A549 (cell line): Measurements from ENCODE around the gene PRIMA1. TPM values are rescaled to one million over a fixed set of nuclear protein-coding genes. Genes with fewer than 3 reads are reported as not detected.

Experiments used
- ATAC-seq, 2 experiments: fragments of 200-7000 bp in 1 of 2; fragments of >200 bp in 1 of 2; cut with Nextera tagmentation in 1 of 2; cut with Tn5 transposase in 1 of 2; 3 replicates each; pipeline versions ENCODE4 v1.8.0 to v1.9.1; 2018 to 2020; ENCODE audit warnings: mild to moderate bottlenecking in 1 of 2, moderate library complexity in 1 of 2
- CTCF ChIA-PET: fragments of 300-600 bp; sonication (Branson Sonifier 250); formaldehyde crosslinking; extraction: SDS; loops from one replicate; lab custom pipeline; 2021; ENCODE audit warnings: antibody characterized with exemption, inconsistent platforms; lab: Yijun Ruan, JAX
- POLR2A ChIA-PET: fragments of 350-600 bp; formaldehyde crosslinking; extraction: SDS; loops from one replicate; lab custom pipeline; 2021; ENCODE audit warnings: antibody characterized with exemption, inconsistent platforms; lab: Yijun Ruan, JAX
- DNase-seq, 2 experiments: peaks; one replicate each; pipeline versions ENCODE4 v3.0.0 to v3.0.0-alpha.2; 2011 to 2016; ENCODE audit warnings: low read depth in 1 of 2, low spot score in 1 of 2
- FAIRE-seq: peaks from 2 replicates; lab custom pipeline; 2011; peaks lifted over from hg19 to GRCh38; lab: Jason Lieb, UNC
- H3K27ac ChIP-seq, 2 experiments: fragments of >200 bp; sonication (Bioruptor Twin); formaldehyde crosslinking; 3 replicates each; pipeline ENCODE4 v1.5.1; 2016 to 2017
- H3K4me1 ChIP-seq: fragments of >200 bp; sonication (Bioruptor Twin); formaldehyde crosslinking; 3 replicates; pipeline ENCODE4 v1.6.1; 2016
- H3K4me2 ChIP-seq: fragments of >200 bp; sonication (Bioruptor Twin); formaldehyde crosslinking; 3 replicates; pipeline ENCODE4 v1.6.1; 2016
- H3K4me3 ChIP-seq: fragments of >200 bp; sonication (Bioruptor Twin); formaldehyde crosslinking; 3 replicates; pipeline ENCODE4 v1.5.1; 2016
- H3K9me3 ChIP-seq: fragments of >200 bp; sonication (Bioruptor Twin); formaldehyde crosslinking; 3 replicates; pipeline ENCODE4 v1.6.1; 2016
- BCL3 ChIP-seq: fragments of >200 bp; sonication (Bioruptor Twin); formaldehyde crosslinking; IDR thresholded peaks from 3 replicates; pipeline ENCODE4 v1.6.1; 2016
- CBX8 ChIP-seq: fragments of 200-600 bp; sonication (generic); IDR thresholded peaks from 2 replicates; pipeline ENCODE4 v1.6.1; 2016
- CHD2 ChIP-seq: fragments of 150-350 bp; IDR thresholded peaks from 2 replicates; pipeline ENCODE4 v1.6.1; 2014; ENCODE audit warnings: low read length; ENCODE audit not compliant: partially characterized antibody
- HDAC2 ChIP-seq: fragments of 200-600 bp; sonication (generic); IDR thresholded peaks from 2 replicates; pipeline ENCODE4 v1.6.1; 2016
- HEYL ChIP-seq: fragments of 250-450 bp; sonication (Bioruptor Pico); IDR thresholded peaks from 2 replicates; pipeline ENCODE4 v1.8.0; 2021; ENCODE audit warnings: mild to moderate bottlenecking, moderate library complexity
- HMGXB4 ChIP-seq: fragments of 250-450 bp; sonication (Bioruptor Pico); IDR thresholded peaks from 2 replicates; pipeline ENCODE4 v1.5.0; 2021; ENCODE audit warnings: mild to moderate bottlenecking, moderate library complexity, borderline replicate concordance
- JUN ChIP-seq, 2 experiments: fragments of >200 bp; sonication (Bioruptor Twin); formaldehyde crosslinking; IDR thresholded peaks; 2 replicates in 1 of 2; 3 replicates in 1 of 2; pipeline ENCODE4 v1.6.1; 2016 to 2017
- MAX ChIP-seq: IDR thresholded peaks from 2 replicates; pipeline ENCODE4 v1.6.1; 2012
- NPAS2 ChIP-seq: fragments of 250-450 bp; sonication (Bioruptor Pico); IDR thresholded peaks from 2 replicates; pipeline ENCODE4 v1.8.0; 2022; ENCODE audit warnings: mild to moderate bottlenecking, moderate library complexity, borderline replicate concordance
- PHF8 ChIP-seq: fragments of 200-600 bp; sonication (generic); IDR thresholded peaks from 2 replicates; pipeline ENCODE4 v1.6.1; 2016; ENCODE audit warnings: low read depth, mild to moderate bottlenecking, antibody characterized with exemption, moderate library complexity, borderline replicate concordance
- RARB ChIP-seq: fragments of 250-450 bp; sonication (Bioruptor Pico); IDR thresholded peaks from 2 replicates; pipeline ENCODE4 v1.8.0; 2021; ENCODE audit warnings: mild to moderate bottlenecking, moderate library complexity
- WGBS: methylation state at CpG from one replicate; pipeline ENCODE4 v1.1.6; 2017; ENCODE audit errors: missing lambda C conversion rate; 5-methylcytosine and 5-hydroxymethylcytosine counted together
- polyA plus RNA-seq, 4 experiments: library from polyadenylated mRNA; depleted of rRNA in 3 of 4; stranded (reverse); fragments of >200 nt; fragmentation: RNase III in 1 of 4; extraction: RNeasy Plus Mini Kit Qiagen cat#74134 plus additional on column Dnase treatment in 1 of 4; gene quantifications; 2 replicates in 3 of 4; 3 replicates in 1 of 4; pipeline ENCODE4 v1.2.3, GENCODE V29; 2011 to 2017
- TF ChIP-seq, protein P1 (sequence below): IDR thresholded peaks from 2 replicates; pipeline ENCODE4 v1.6.1; 2012
- TF ChIP-seq, protein P2 (sequence below): fragments of 450-650 bp; IDR thresholded peaks from 2 replicates; pipeline ENCODE4 v1.6.1; 2014; ENCODE audit warnings: antibody characterized with exemption

The PRIMA1 gene
- polyA plus RNA-seq, 2 of the 4 experiments (the other 2 are of a cell fraction), result 0.14 to 0.17 TPM

DNA sequence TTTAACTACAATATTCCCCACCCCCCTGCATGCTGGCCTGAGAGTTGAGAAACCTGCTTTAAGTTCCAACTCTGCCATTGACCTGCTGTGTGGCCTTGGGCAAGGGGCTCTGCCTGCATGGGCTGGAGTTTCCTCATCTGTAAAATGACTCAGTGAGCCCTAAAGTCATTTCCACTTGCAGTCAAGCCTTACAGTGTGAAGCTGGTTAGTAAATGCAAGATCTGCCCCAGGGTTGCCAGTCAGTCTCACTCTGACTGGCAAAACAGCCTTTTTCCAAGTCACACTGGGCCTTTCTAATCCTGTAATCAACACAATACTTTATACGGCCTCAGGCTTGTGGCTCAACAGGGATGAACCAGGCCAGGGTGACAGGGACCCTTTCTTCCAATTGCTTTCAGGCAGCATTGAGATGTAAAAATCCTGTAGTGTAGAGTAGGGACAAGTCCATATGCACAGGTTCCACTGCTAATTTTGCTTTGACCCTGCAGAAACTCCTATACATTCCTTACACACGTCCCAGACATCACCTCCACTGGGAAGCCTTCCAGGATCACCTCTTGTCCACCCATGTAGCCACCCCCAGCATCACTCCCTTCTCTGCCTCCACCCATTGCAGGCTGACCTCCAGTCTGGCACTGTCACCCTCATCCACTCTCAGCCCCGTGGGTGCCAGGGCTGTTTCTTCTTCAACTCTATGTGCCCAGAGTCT is 42.6 kb upstream of the PRIMA1 start:
- H3K4me1 ChIP-seq, result no peaks in the 10 kb centered on the region
- TF ChIP-seq HEYL (CRISPR knock-in tag), result no peak
- TF ChIP-seq CBX8, result no peak
- no peak for TF ChIP-seq HMGXB4 (CRISPR knock-in tag)
- TF ChIP-seq, protein P1, sequence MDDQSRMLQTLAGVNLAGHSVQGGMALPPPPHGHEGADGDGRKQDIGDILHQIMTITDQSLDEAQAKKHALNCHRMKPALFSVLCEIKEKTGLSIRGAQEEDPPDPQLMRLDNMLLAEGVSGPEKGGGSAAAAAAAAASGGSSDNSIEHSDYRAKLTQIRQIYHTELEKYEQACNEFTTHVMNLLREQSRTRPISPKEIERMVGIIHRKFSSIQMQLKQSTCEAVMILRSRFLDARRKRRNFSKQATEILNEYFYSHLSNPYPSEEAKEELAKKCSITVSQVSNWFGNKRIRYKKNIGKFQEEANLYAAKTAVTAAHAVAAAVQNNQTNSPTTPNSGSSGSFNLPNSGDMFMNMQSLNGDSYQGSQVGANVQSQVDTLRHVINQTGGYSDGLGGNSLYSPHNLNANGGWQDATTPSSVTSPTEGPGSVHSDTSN, result no peak
- no peak for TF ChIP-seq HDAC2
- TF ChIP-seq, all 56 proteins: peak for 0
- Histone ChIP-seq H3K4me3 (no peak overlapping the region), H3K4me2 (no peak overlapping the region), H3K27ac (no peak overlapping the region), H3K9me3 (no peaks in the 10 kb centered on the region)
- ChIA-PET CTCF (interaction anchor here (0.7 kb wide), 1 partner anchor 670 kb away, joined by 3 read pairs; no protein-coding TSS in a partner anchor), POLR2A (no interaction called here)
- no peak for ATAC-seq
- WGBS, result 33% methylated on average over 3 of the region's 3 CpGs
- no peak for DNase-seq
- no peak for FAIRE-seq

DNA sequence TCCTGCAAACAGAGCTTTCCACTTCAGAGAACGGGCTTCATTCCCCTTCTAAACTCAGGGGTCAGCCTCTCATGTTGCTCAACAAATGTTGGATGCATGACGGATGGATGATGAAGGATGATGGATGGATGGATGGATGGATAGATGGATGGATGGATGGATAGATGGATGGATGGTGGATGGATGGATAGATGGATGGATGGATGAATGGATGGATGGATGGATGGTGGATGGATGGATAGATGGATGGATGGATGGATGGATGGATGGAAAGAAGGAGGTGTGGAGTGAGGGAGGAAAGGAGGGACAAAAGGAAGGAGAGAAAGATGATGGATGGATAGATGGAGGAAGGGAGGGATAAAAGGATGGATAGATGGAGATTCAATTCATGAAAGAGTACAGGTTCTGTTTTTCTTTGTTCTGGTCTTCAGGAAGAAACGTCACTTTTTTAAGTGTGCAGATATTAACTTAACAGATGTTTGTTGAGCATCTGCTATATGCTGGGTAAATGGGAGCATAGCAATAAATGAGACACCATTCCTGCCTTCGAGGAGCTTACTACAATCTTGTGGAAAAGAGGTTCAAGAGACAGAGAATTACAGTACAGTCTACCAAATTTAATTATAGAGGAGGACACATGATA is 41.7 kb upstream of the PRIMA1 start:
- Histone ChIP-seq H3K4me1 (no peaks in the 10 kb centered on the region), H3K4me2 (no peak overlapping the region), H3K4me3 (no peak overlapping the region), H3K27ac (no peak overlapping the region), H3K9me3 (no peaks in the 10 kb centered on the region)
- WGBS, result 4% methylated on average over 4 of the region's 4 CpGs
- FAIRE-seq (no peak), DNase-seq (no peak), ATAC-seq (no peak)
- no peak for TF ChIP-seq NPAS2
- TF ChIP-seq RARB (CRISPR knock-in tag), result no peak
- TF ChIP-seq CBX8, result no peak
- no peak for TF ChIP-seq BCL3
- TF ChIP-seq PHF8, result no peak
- TF ChIP-seq CHD2, result no peak
- TF ChIP-seq, protein P2, sequence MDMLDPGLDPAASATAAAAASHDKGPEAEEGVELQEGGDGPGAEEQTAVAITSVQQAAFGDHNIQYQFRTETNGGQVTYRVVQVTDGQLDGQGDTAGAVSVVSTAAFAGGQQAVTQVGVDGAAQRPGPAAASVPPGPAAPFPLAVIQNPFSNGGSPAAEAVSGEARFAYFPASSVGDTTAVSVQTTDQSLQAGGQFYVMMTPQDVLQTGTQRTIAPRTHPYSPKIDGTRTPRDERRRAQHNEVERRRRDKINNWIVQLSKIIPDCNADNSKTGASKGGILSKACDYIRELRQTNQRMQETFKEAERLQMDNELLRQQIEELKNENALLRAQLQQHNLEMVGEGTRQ, result no peak
- TF ChIP-seq MAX, result no peak
- POLR2A ChIA-PET, result no interaction called here
- CTCF ChIA-PET, result no interaction called here

GRCh38 chr14:93825235-93825553 is 36.9 kb upstream of the PRIMA1 start:
- H3K4me1 ChIP-seq, result no peaks in the 10 kb centered on the region
- DNase-seq, result no peak
- peak; percentile 30 to 57; a peak in 4 of 6 replicates for ATAC-seq
- no peak overlapping the region for H3K27ac ChIP-seq
- ChIA-PET CTCF (interaction anchor here (1.8 kb wide), 1 partner anchor 15 kb away, joined by 3 read pairs; no protein-coding TSS in a partner anchor), POLR2A (no interaction called here)
- no peak overlapping the region for H3K4me3 ChIP-seq
- no peak for FAIRE-seq
- H3K9me3 ChIP-seq, result no peaks in the 10 kb centered on the region
- WGBS, result 13% methylated on average over 4 of the region's 14 CpGs
- H3K4me2 ChIP-seq, result peak overlapping the region; percentile 65
- no peak for TF ChIP-seq JUN (IDR thresholded peaks at IDR 0.05)
